Nephron progenitor cell (in vitro differentiated cells): ENCODE data around the gene ALAD.

Source experiments
- DNase-seq: peaks from one replicate; pipeline ENCODE4 v3.0.0; 2021
- H3K27ac Mint-ChIP-seq: 2 replicates; pipeline ENCODE4 v1.8.0; 2021; ENCODE audit warnings: mild to moderate bottlenecking, moderate library complexity, mixed read lengths
- H3K27me3 Mint-ChIP-seq: 2 replicates; pipeline ENCODE4 v1.8.0; 2021; ENCODE audit warnings: mild to moderate bottlenecking, low read depth, mixed read lengths; ENCODE audit not compliant: poor library complexity
- H3K36me3 Mint-ChIP-seq: 2 replicates; pipeline ENCODE4 v1.8.0; 2021; ENCODE audit warnings: low read depth, mixed read lengths
- H3K4me1 Mint-ChIP-seq: 2 replicates; pipeline ENCODE4 v1.8.0; 2021; ENCODE audit warnings: mixed read lengths
- H3K4me3 Mint-ChIP-seq: 2 replicates; pipeline ENCODE4 v1.8.0; 2021; ENCODE audit warnings: mild to moderate bottlenecking, moderate library complexity, mixed read lengths
- H3K9me3 Mint-ChIP-seq: 2 replicates; pipeline ENCODE4 v1.8.0; 2021; ENCODE audit warnings: mild to moderate bottlenecking, moderate library complexity, mixed read lengths
- TF ChIP-seq, protein P1 (sequence below): fragments of 200-600 bp; sonication (generic); IDR thresholded peaks from 2 replicates; pipeline ENCODE4 v1.5.0; 2021; ENCODE audit warnings: antibody characterized with exemption

ALAD gene

DNA sequence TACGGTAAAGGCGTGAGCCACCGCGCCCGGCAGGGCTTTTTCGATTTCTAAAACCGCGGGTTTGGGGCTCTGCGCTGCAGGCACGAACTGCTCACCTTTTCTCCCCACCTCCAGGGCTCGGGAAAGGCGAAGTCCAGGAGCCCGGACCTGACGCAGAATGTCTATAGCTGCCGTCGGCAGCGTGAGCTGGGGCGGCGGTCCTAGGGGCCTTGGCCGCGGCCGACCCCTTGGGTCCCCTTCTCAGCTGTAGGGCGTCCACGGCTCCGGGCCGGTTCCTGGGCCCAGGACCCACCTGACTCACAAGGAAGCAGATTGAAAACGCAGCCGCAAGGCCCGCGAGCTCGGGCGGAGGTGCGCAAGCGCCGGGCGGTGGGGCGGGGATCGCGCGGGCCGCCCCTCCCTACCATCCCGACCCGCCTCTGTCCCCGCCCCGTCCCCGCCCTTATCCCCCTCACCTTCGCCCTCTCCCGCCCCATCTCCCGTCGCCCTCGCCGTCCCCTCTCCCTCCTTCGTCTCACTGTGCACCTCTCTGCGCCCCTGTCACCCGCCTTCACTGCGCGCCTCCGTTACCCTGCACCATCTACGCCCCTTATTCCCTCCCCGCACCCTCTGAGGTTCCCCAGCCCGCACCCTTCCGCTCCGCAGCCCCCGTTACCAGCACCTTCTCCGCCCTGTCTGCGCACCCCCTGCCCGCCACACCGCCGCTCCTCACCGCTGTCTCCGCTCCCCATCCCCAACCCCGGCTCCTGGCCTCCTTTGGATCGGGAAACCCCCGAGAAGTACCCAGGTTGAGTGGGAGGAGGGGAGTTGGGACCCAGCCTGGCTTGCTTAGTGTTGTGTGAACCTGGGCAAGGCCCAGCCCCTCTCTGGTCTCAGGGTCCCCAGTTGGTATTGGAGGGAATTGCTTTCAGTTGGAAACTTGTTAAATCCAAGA is 24.2 kb downstream of the ALAD start, which contains the start of gene HDHD3:
Gene HDHD3, minus strand, starts transcription at position 353 of the 934 bp plus-strand sequence. CDS start 2,632 bp downstream, outside the sequence.
- Mint-ChIP-seq H3K4me1 (peaks cover 38% of the 10 kb centered on the region), H3K4me3 (peak within 1 kb of the TSS; percentile 87), H3K27ac (no peak within 1 kb of the TSS), H3K36me3 (peaks cover 15% of the 10 kb centered on the region), H3K27me3 (no peaks in the 10 kb centered on the region), H3K9me3 (no peaks in the 10 kb centered on the region)
- TF ChIP-seq, protein P1, sequence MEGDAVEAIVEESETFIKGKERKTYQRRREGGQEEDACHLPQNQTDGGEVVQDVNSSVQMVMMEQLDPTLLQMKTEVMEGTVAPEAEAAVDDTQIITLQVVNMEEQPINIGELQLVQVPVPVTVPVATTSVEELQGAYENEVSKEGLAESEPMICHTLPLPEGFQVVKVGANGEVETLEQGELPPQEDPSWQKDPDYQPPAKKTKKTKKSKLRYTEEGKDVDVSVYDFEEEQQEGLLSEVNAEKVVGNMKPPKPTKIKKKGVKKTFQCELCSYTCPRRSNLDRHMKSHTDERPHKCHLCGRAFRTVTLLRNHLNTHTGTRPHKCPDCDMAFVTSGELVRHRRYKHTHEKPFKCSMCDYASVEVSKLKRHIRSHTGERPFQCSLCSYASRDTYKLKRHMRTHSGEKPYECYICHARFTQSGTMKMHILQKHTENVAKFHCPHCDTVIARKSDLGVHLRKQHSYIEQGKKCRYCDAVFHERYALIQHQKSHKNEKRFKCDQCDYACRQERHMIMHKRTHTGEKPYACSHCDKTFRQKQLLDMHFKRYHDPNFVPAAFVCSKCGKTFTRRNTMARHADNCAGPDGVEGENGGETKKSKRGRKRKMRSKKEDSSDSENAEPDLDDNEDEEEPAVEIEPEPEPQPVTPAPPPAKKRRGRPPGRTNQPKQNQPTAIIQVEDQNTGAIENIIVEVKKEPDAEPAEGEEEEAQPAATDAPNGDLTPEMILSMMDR = no peak
- peak; percentile 81 for DNase-seq

DNA sequence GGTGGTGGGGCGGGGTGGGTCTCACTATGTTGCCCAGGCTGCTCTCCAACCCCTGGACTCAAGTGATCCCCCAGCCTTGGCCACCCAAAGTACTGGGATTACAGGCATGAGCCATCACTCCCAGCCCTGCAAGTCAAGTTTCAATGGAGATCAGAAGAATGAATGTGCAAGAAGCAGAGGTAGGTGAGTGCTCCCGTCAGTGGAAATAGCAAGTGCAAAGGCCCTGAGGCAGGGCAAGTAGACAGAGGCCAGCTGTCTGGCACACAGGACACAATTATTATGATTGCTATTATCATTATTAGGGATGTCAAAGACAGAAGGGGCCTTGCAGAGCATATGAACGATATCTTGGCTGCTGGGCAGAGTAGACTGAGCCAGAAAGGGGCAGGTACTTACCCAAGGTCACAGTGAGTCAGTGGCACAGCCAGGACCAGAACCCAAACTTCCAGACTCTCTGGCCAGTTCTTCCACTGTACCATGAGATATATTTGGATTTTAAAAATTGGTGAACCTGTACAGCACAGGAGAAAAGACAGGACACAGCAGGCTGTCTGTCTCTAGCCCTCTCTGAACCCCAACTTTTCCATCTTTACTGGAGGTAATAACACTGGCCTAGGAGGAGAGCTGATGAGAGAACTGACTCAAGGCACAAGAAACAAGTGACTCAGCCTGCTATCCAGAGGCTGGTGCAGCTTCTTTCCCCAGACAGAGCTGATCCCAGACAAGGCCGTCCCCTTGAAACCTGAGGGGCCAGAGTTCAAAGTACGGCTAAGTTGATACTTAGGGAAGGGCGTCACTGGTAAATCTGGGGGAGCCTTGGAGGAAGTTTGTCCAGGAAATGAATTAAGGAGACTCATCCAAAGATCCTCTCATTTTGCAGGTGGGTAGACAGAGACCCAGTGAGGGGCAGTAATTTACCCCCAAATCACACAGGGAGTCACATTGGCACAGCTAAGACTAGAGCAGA is 25.7 kb downstream of the ALAD start:
- peaks cover 15% of the 10 kb centered on the region for H3K36me3 Mint-ChIP-seq
- no peaks in the 10 kb centered on the region for H3K9me3 Mint-ChIP-seq
- H3K27me3 Mint-ChIP-seq = no peaks in the 10 kb centered on the region
- peak overlapping the region; percentile 81 for H3K4me3 Mint-ChIP-seq
- DNase-seq = no peak
- no peak overlapping the region for H3K27ac Mint-ChIP-seq
- peaks cover 34% of the 10 kb centered on the region for H3K4me1 Mint-ChIP-seq
- TF ChIP-seq, protein P1 = no peak

DNA sequence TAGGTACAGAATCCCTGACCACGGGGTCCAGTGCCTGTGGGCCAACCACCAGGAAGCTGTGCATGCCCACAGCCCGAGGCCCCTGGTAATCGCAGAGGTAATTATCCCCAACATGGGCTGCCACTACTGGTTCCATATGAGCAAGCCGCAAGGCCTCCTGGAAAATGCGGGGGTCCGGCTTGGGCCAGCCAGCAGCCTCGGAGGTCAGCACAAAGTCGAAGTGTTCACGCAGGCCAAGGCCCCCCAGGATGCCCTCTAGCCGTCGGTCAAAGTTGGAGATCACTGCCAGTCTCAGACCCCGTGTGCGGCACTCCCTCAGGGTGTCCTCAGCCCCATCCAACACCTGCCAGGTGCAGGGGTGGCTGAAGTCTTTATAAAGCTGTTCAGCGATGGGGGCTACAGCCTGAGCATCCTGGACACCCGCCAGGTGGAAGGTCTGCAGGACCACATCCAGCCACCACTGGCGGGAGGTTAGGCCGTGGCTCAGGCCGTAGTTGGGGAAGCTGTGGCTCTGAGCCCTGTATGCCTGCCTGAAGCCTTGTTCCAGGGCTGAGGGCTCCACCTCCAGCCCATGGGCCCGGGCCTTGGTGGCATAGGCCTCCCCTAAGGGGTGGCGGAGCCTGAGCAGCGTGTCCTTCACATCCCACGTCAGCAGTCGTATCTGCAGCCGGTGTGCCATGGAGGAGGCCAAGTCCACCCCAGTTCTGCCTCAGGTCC is 27.2 kb downstream of the ALAD start:
- Mint-ChIP-seq H3K27me3 (no peaks in the 10 kb centered on the region), H3K4me3 (no peak overlapping the region), H3K27ac (no peak overlapping the region), H3K4me1 (peaks cover 21% of the 10 kb centered on the region), H3K9me3 (no peaks in the 10 kb centered on the region), H3K36me3 (peaks cover 15% of the 10 kb centered on the region)
- TF ChIP-seq, protein P1 = no peak
- no peak for DNase-seq

DNA sequence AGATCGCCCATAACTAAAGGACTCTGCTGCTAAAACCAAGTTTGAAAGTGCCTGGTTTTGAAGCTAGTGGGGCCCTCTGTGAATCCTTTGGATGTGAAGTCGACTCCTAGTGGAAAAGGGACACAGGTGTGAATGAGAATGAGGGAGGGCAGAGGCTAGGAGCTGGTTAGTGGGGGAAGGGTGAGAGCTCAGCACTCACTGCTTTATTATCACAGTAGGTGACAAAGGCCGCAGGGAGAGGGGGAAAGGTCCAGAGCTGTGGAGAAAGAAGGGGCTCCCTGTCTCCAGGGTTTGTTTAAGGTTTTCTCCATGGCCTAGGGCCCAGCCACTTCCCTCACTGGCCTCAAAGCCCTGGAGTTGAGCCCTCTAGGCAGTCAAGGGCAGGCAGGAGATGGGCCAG is 27.8 kb downstream of the ALAD start:
- Mint-ChIP-seq H3K9me3 (no peaks in the 10 kb centered on the region), H3K4me1 (peaks cover 16% of the 10 kb centered on the region), H3K27ac (peak overlapping the region; percentile 70), H3K27me3 (no peaks in the 10 kb centered on the region), H3K4me3 (no peak overlapping the region), H3K36me3 (peaks cover 15% of the 10 kb centered on the region)
- TF ChIP-seq, protein P1 = no peak
- DNase-seq = no peak

DNA sequence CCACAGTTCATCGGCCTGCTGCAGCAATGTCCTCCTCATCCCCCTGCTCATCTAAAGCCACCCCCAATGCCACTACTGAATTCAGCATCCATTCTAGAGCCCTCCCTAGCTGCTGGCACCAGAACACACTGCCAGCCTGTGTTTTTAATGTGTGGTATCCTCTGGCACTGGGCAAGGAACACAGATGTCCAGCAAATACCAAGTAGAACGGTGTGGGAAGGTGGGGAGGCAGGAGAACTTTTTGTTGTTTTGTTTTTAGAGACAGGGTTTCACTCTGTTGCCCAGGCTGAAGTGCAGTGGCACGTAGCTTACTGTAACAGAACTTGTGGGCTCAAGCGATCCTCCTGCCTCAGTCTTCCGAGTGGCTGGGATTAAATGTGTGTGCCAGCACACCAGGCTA is 29.0 kb downstream of the ALAD start:
- TF ChIP-seq, protein P1 = no peak
- no peak for DNase-seq
- Mint-ChIP-seq H3K36me3 (peaks cover 15% of the 10 kb centered on the region), H3K4me3 (no peak overlapping the region), H3K4me1 (peaks cover 16% of the 10 kb centered on the region), H3K27ac (no peak overlapping the region), H3K9me3 (no peaks in the 10 kb centered on the region), H3K27me3 (no peaks in the 10 kb centered on the region)
